Subcutaneous adipose tissue (tissue), 4 donors: ENCODE measurements around the gene GRIA1. TPM values are rescaled to one million over a fixed set of nuclear protein-coding genes. Genes with fewer than 3 reads are reported as not detected.

Source experiments
- CTCF ChIP-seq: fragments of 450-650 bp; IDR thresholded peaks from one replicate; pipeline ENCODE4 v1.5.1; 2016; ENCODE audit warnings: low read depth, mild to moderate bottlenecking, control low read depth, antibody characterized with exemption, moderate library complexity
- total RNA-seq, 4 donors: library from RNA; depleted of rRNA; stranded (reverse); fragments of >200 nt; gene quantifications; one replicate each; pipeline ENCODE4 v1.1.0, GENCODE V29; 2016

The GRIA1 gene
- total RNA-seq, 4 donors from 2014 or later = 0.44 to 2.4 (median 2.0) TPM; not detected in 1

- no peak for TF ChIP-seq CTCF
These were observed 53.5 kb downstream of the GRIA1 start for GRCh38 chr5:153543959-153544470.

- no peak for TF ChIP-seq CTCF
These were observed 54.2 kb downstream of the GRIA1 start for GRCh38 chr5:153544706-153545105.

- no peak for TF ChIP-seq CTCF
These were observed 56.1 kb downstream of the GRIA1 start for GRCh38 chr5:153546566-153546965.

- no peak for TF ChIP-seq CTCF
These were observed 61.1 kb downstream of the GRIA1 start for GRCh38 chr5:153551537-153552079.

GRCh38 chr5:153552886-153553285 is 62.4 kb downstream of the GRIA1 start:
- no peak for TF ChIP-seq CTCF

GRCh38 chr5:153555420-153556114 is 65.1 kb downstream of the GRIA1 start:
- TF ChIP-seq CTCF = no peak

GRCh38 chr5:153558957-153559356 is 68.5 kb downstream of the GRIA1 start:
- no peak for TF ChIP-seq CTCF
